ENCODE data around the gene GPR32.
"Not testable (repeated sequence)": the region's sequence is repeated elsewhere in the genome, so short reads cannot be mapped to it uniquely, and the experiment has no call there.

The GPR32 gene

GRCh38 chr19:50749490-50749889, 20.8 kb upstream of the GPR32 start:
- DNase-seq, result no peak

GRCh38 chr19:50750010-50750409, 20.3 kb upstream of the GPR32 start:
- no peak for DNase-seq

DNA sequence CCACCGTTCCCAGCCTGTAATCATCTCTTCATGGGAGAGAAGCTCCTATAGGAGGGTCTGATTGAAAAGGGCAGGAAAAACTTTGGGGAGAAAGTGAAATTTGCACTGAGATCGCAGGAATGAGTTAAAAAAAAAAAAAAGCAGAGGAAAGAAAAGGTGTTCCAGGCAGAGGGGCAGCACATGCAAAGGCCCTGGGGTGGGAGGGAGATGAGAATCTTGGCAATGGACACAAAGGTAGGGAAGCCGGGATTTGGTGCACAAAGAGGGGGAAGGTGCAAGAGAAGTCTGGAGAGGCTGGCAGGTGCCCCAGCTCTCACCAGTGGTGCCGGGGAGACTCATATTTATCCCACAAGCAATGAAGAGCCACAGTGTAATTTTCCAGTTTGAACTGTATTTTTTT, 16.4 kb upstream of the GPR32 start:
- no peak for DNase-seq

DNA sequence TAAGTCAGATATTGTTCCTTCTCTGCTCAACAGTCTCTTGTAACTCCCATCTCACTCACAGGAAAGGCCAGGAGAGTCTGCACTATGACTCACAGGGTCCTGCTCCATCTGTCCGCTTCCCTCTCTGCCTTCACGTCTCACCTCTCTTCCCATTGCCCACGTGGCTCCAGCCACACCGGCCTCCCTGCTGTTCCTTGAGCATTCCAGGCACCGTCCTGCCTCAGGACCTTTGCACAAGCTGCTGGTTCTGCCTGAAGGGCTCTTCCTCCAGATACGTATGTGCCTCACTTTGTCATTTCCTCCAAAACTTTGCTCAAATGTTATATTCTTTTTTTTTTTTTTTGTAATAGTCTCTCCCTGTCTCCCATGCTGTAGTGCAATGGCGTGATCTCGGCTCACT, 14.0 kb upstream of the GPR32 start:
- DNase-seq, result not testable (repeated sequence)

- not testable (repeated sequence) for DNase-seq
Observed at GRCh38 chr19:50757624-50758023, 12.6 kb upstream of the GPR32 start.

DNA sequence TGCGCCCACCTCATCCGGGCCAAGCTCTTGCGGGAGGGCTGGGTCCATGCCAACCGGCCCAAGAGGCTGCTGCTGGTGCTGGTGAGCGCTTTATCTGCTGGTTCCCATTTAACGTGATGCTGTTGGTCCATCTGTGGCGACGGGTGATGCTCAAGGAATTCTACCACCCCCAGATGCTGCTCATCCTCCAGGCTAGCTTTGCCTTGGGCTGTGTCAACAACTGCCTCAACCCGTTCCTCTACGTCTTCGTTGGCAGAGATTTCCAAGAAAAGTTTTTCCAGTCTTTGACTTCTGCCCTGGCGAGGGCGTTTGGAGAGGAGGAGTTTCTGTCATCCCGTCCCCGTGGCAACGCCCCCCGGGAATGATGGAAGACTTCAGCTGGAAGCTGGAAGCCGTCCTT, 11.2 kb upstream of the GPR32 start:
- DNase-seq, result not testable (repeated sequence)

GRCh38 chr19:50759886-50760285, 10.4 kb upstream of the GPR32 start:
- no peak for DNase-seq

DNA sequence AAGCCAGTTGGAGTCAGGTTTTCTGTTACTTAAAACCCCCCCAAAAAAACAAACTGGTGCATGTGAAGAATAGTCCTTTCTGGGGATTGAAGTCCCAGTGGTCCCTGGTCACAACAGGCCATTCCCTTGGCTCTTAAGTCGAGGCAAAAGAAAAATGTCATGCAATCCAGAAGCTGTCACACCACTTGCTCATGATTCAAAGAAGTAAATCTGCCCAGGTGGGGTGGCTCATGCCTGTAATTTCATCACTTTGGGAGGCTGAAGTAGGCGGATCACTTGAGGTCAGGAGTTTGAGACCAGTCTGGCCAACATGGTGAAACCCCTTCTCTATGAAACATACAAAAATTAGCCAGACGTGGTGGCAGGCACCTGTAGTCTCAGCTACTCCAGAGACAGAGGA, 8.8 kb upstream of the GPR32 start:
- DNase-seq, result not testable (repeated sequence)

DNA sequence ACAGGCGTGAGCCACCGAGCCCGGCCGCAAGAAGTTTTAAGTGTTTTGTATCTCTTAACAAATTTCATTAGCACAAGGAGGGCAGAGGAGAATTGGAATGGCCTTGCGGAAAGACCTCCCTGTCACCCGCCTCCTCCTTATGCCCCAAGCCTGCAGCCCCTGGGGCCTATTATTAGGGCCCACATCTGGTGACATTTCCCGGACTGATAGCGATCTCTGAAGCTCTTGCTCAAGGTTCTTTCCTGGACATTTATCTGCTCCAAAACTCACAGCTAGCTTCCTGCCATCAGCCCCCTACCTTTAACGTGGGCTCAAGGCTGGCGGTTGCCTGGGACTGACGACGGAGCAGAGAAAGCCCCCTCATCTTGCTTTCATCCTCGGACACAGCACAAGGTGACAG, 6.7 kb upstream of the GPR32 start:
- DNase-seq, result not testable (repeated sequence)

DNA sequence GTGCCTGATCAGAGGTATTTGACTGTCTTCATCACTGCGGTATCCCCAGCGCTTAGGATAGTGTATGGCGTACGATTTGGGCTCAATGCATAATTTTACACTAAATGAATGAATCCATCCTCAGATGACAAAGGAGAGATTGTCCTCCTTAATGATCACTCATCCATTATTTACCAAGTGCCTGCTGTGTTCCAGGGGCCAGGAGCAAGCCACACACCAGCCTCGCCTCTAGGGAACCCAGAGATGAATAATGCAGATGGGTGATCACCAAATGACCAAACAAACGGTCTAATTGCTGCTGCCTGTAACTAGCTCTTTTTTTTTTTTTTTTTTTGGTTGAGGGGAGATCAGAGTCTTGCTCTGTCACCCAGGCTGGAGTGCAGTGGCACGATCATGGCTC, 5.9 kb upstream of the GPR32 start:
- no peak for DNase-seq

DNA sequence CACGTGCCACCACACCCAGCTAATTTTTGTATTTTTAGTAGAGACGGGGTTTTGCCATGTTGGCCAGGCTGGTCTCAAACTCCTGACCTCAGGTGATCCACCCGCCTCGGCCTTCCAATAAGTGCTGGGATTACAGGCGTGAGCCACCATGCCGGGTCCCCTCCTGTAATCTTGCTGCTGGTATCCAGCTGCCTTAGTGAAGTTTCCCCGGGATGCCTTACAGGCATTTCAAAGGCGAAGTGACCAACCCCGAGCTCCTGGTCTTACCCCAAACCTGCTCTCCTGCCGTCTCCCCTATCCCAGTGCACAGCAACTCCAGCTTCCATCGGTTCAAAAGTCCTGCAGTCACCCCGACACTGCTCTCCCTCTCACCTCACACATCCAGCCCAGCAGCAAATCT, 3.5 kb upstream of the GPR32 start:
- DNase-seq, result not testable (repeated sequence)

DNA sequence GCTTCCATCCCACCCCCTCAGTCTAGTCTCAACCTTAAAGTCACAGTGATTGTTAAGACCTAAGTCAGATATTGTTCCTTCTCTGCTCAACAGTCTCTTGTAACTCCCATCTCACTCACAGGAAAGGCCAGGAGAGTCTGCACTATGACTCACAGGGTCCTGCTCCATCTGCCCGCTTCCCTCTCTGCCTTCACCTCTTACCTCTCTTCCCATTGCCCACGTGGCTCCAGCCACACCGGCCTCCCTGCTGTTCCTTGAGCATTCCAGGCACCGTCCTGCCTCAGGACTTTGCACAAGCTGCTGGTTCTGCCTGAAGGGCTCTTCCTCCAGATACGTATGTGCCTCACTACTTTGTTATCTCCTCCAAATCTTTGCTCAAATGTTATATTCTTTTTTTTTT, 3.0 kb upstream of the GPR32 start:
- not testable (repeated sequence) for DNase-seq

GRCh38 chr19:50768277-50768676, 2.0 kb upstream of the GPR32 start:
- DNase-seq, result no peak

DNA sequence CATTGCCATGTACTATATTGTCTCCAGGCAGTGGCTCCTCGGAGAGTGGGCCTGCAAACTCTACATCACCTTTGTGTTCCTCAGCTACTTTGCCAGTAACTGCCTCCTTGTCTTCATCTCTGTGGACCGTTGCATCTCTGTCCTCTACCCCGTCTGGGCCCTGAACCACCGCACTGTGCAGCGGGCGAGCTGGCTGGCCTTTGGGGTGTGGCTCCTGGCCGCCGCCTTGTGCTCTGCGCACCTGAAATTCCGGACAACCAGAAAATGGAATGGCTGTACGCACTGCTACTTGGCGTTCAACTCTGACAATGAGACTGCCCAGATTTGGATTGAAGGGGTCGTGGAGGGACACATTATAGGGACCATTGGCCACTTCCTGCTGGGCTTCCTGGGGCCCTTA, 624 bp downstream of the GPR32 start:
- no peak for DNase-seq

GRCh38 chr19:50772476-50772875, 2.2 kb downstream of the GPR32 start:
- no peak for DNase-seq

- not testable (repeated sequence) for DNase-seq
Observed at GRCh38 chr19:50772912-50773311, 2.6 kb downstream of the GPR32 start.

DNA sequence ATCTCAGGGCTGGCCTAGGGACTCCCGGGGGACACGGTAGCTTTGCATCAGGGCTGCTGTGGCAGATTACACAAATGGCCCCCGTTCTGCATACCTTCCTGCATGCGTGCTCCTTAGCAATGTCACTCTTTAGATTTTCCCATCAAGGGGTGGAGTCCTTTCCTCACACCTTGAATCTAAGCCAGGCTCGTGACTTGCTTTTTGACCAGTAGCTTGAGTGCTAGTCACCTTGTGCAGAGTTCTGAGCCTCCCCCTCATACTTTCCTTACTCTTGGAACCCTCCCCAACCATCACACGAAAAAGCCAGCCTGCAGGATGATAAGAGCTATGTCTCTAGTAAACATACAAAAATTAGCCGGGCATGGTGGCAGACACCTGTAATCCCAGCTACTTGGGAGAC, 3.2 kb downstream of the GPR32 start:
- not testable (repeated sequence) for DNase-seq

- no peak for DNase-seq
Observed at GRCh38 chr19:50776131-50776530, 5.9 kb downstream of the GPR32 start.

GRCh38 chr19:50777261-50777660, 7.0 kb downstream of the GPR32 start:
- DNase-seq, result no peak

GRCh38 chr19:50777830-50778303, 7.6 kb downstream of the GPR32 start:
- DNase-seq, result no peak

GRCh38 chr19:50778906-50779430, 8.7 kb downstream of the GPR32 start:
- DNase-seq, result no peak

DNA sequence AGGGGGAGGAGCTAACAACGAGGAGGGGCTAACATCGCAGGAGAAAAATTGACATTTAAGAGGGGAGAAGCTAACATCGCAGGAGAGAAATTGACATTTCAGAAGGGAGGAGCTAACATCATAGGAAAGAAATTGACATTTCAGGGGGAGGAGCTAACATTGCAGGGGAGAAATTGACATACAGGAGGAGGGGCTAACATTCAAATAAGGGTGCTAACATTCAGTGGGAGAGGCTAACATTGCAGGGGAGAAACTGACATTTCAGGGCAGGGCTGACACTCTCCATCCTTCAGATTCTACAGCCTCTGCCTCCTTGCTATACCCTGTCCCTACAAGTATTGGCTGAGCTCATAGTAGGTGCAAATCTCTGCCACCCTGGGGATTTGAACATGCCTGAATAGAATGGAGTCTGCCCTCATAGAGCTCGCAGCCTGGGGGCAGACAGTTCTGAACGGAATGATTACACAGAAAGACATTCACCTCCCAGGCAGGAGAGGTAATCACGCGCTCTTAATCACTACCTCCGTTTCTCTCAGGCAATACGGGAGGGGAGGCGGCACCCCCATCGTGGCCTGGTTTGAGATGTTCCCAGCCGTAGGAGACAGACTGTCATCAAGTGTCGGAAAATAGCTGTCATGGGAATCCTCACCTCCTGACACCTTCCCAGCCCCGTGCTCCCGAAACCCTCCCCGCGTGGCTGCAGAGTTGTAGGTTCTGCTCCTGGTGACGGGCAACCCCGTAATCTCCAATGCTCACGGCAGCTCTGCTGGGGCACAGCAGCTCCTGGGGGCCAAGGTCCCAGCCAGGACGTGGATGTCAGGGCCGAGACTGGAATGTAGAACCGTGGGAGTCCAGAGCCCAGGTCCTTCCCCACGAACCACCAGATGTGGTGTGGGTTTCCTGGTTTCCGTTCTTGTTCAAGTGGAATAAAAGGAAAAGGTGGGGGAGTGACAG, 9.5 kb downstream of the GPR32 start:
- DNase-seq, result no peak

- no peak for DNase-seq
Observed at GRCh38 chr19:50780753-50781435, 10.6 kb downstream of the GPR32 start.

GRCh38 chr19:50783848-50784152, 13.5 kb downstream of the GPR32 start:
- DNase-seq, result not testable (repeated sequence)
